BJ (cell line): Measurements from ENCODE around the gene BRD2. TPM values are rescaled to one million over a fixed set of nuclear protein-coding genes. Genes with fewer than 3 reads are reported as not detected.

Experiments
- CTCF ChIA-PET: fragments of 350-600 bp; formaldehyde crosslinking; extraction: SDS; loops from one replicate; lab custom pipeline; 2021; ENCODE audit warnings: antibody characterized with exemption, inconsistent platforms; lab: Yijun Ruan, JAX
- POLR2A ChIA-PET: fragments of 300-600 bp; sonication (Branson Sonifier 250); formaldehyde crosslinking; extraction: SDS; loops from one replicate; lab custom pipeline; 2021; ENCODE audit warnings: antibody characterized with exemption; lab: Charles Lee
- DNase-seq: peaks from one replicate; pipeline ENCODE4 v3.0.0-alpha.2; 2011; ENCODE audit warnings: low read depth
- H3K27me3 ChIP-seq: 2 replicates; pipeline ENCODE4 v1.6.0; 2011; ENCODE audit warnings: low read length; ENCODE audit not compliant: control insufficient read depth, insufficient read depth
- H3K36me3 ChIP-seq: 2 replicates; pipeline ENCODE4 v1.5.1; 2011; ENCODE audit warnings: low read length; ENCODE audit not compliant: control insufficient read depth, insufficient read depth
- H3K4me3 ChIP-seq: 2 replicates; pipeline ENCODE4 v1.5.1; 2011; ENCODE audit warnings: low read depth, mild to moderate bottlenecking, control low read depth, low read length
- polyA plus RNA-seq: library from polyadenylated mRNA; depleted of rRNA; stranded (reverse); fragments of >200 nt; gene quantifications from 2 replicates; pipeline ENCODE4 v1.2.3, GENCODE V29; 2011
- TF ChIP-seq, protein P1 (sequence below): IDR thresholded peaks from 2 replicates; pipeline ENCODE4 v1.5.1; 2011; ENCODE audit warnings: low read depth, mild to moderate bottlenecking, control low read depth, inconsistent platforms, low read length, moderate library complexity; ENCODE audit not compliant: insufficient read depth

Gene BRD2
- polyA plus RNA-seq, 1 experiment, result 128 TPM

DNA sequence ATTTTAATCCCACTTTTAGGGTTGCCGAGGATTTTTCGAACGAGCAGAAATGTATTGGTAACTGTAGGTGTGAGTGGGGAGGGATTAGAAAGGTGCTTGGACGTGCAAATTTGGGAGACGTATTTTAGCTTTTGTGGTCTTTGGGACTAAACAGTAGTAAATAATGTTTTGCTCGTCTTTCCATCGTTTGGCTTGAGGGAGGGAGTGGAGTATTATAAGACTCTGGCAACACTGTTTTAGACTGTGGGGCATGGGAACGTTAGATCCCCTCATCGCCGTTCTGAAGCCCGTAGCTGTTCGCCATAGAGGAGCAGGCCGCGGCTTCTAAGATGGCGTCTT lies 2.8 kb downstream of the BRD2 start:
- peaks cover 20% of the 10 kb centered on the region for H3K36me3 ChIP-seq
- DNase-seq, result no peak
- peak overlapping the region; percentile 74 for H3K4me3 ChIP-seq
- H3K27me3 ChIP-seq, result no peaks in the 10 kb centered on the region
- TF ChIP-seq, protein P1, sequence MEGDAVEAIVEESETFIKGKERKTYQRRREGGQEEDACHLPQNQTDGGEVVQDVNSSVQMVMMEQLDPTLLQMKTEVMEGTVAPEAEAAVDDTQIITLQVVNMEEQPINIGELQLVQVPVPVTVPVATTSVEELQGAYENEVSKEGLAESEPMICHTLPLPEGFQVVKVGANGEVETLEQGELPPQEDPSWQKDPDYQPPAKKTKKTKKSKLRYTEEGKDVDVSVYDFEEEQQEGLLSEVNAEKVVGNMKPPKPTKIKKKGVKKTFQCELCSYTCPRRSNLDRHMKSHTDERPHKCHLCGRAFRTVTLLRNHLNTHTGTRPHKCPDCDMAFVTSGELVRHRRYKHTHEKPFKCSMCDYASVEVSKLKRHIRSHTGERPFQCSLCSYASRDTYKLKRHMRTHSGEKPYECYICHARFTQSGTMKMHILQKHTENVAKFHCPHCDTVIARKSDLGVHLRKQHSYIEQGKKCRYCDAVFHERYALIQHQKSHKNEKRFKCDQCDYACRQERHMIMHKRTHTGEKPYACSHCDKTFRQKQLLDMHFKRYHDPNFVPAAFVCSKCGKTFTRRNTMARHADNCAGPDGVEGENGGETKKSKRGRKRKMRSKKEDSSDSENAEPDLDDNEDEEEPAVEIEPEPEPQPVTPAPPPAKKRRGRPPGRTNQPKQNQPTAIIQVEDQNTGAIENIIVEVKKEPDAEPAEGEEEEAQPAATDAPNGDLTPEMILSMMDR, result no peak
- POLR2A ChIA-PET, result interaction anchor here (0.7 to 2.2 kb wide), 14 partner anchors 9 to 841 kb away, joined by 3 to 21 read pairs (median 5); partner anchors contain the start of genes FKBPL, HLA-DMA, HSD17B8 and PSMB9
- CTCF ChIA-PET, result interaction anchor here (0.5 to 4.4 kb wide), 10 partner anchors 9 to 271 kb away, joined by 3 to 42 read pairs (median 5); partner anchors contain the start of genes HLA-DMA and TAP2

DNA sequence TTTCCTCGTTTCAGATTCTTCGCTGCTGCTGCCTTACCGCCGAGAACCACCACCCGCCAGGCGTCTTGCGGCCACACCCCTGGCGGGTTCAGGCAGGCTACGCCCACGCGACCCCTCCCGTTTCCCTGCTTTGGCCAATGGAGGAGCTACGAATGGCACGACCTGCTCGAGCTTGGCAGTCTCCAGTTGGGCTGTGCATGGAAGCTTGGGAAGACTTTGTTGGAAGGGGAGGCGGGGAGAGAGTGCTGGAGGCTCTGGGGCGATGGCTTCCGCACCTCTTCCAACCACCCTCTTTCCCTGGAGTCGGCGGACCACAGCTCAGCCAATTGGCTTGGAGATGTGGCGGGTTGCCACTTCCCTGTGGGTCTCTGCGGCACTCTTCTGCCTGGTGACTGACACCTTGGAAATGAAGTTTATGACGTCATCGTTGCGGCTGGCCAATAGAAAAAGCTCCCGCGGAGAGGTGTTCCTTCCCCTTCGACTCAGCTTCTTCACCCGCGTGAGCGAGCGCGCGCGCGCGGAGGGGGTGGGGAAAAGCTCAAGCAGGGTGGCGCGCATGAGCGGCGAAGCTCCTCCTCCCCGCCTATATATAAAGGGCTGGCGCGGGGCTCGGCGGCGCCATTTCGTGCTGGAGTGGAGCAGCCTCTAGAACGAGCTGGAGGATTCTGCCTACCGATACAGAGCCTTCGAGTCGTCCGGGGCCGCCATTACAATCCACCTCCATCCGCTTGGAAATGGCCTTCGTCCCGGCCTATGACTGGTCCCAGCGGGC lies 3.4 kb downstream of the BRD2 start:
- TF ChIP-seq, protein P1, result no peak
- Histone ChIP-seq H3K4me3 (peak overlapping the region; percentile 94), H3K27me3 (no peaks in the 10 kb centered on the region), H3K36me3 (peaks cover 26% of the 10 kb centered on the region)
- DNase-seq, result peak; percentile 99
- CTCF ChIA-PET, result interaction anchor here (0.5 to 4.4 kb wide), 11 partner anchors 9 to 270 kb away, joined by 3 to 42 read pairs (median 5); partner anchors contain the start of genes HLA-DMA and TAP2
- POLR2A ChIA-PET, result interaction anchor here (0.6 to 2.2 kb wide), 15 partner anchors 9 to 841 kb away, joined by 3 to 21 read pairs (median 5); partner anchors contain the start of genes FKBPL, HLA-DMA, HSD17B8 and TAP2

DNA sequence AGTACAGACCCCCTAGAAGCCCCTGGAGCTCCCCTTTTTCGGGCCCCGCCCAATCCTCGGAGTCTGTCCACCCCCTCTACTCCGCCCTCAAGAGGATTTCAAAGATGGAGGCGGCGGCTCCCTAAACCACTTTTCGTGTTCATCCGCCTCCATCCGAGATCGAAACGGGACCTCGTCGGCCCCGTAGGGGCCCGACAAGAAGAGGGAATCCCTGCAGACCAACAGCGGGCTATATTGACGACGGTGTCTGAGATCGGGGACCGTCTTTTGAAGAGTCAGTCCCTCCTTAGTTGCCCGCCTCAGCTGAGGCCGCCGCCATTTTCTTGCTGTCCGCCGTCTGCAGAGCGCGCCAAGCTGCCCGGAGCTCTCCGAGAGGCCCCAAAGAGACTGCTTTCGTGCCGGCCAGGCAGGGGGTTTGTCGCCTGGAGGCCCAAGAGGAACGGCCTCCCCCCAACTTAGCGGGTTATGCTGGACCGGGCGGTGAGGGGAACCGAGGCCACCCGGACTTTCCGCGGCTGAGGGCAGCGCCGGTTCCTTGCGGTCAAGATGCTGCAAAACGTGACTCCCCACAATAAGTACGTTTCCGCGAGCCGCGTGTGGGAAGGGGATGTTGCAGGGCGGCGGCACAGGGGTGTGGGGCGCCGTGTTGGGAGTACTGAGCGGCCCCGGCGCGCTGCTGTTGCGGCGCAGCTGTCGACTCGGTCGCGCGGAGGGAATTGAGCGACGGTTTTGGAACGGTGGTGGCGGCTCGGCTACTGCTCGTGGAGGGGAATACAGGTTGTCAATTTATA lies 4.2 kb downstream of the BRD2 start:
- CTCF ChIA-PET, result interaction anchor here (1.0 to 4.4 kb wide), 9 partner anchors 8 to 134 kb away, joined by 3 to 42 read pairs (median 5); partner anchors contain the start of genes HLA-DMA and TAP2
- H3K4me3 ChIP-seq, result peak overlapping the region; percentile 94
- DNase-seq, result no peak
- peaks cover 30% of the 10 kb centered on the region for H3K36me3 ChIP-seq
- POLR2A ChIA-PET, result interaction anchor here (0.5 to 2.2 kb wide), 12 partner anchors 11 to 796 kb away, joined by 3 to 21 read pairs (median 6); partner anchors contain the start of genes HLA-DMA and TAP2
- no peaks in the 10 kb centered on the region for H3K27me3 ChIP-seq
- TF ChIP-seq, protein P1, result no peak

DNA sequence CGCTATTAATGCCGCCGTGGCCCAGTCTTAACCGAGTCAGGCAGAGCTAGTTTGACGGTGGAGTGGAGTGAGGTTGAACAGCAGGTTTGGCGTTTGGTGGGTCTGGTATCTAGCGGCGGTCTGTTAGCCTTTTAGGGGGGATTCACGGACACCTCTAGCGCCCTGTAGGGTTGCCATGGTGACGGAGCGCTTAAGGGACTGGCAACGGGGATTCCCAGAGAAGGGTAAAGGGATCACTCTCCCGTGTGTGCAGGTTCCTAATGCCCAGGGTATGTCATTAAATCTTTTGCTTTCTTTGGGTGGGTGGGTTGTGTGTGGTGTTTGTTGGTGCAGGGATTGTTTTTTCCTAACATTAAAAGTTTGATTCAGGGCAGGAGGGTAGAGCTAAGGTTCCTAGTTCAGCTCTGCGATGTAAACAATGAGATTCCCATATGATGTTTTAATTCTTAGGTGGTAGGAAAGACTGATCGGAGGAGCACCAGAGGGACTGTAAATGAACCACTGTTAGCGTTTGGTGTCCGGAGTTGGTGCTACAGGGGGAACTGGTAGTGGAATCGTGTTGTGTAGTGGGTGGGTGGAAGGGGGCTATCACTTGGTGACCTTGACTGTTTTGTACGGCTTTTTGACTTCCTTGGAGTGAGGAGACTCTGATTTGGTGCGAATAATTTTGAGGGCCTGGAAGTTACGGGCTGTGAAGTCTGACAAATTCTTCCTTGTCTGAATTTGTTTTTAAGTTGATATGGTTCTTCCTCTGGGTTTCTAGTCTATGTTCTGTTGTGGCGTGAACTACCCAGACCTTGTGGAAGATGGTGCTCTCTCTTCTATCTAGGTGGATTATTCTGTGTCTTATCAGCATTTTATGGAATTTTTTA lies 5.0 kb downstream of the BRD2 start:
- CTCF ChIA-PET, result interaction anchor here (1.0 to 4.4 kb wide), 7 partner anchors 11 to 276 kb away, joined by 3 to 42 read pairs (median 10); partner anchors contain the start of gene HLA-DMA
- peaks cover 36% of the 10 kb centered on the region for H3K36me3 ChIP-seq
- no peak for DNase-seq
- POLR2A ChIA-PET, result interaction anchor here (1.0 to 2.2 kb wide), 3 partner anchors 9 to 40 kb away, joined by 3 to 16 read pairs (median 5); partner anchors contain the start of gene HLA-DMA
- H3K27me3 ChIP-seq, result no peaks in the 10 kb centered on the region
- peak overlapping the region; percentile 94 for H3K4me3 ChIP-seq
- TF ChIP-seq, protein P1, result no peak
